Measurements from ENCODE around the gene KLHDC4.

DNA sequence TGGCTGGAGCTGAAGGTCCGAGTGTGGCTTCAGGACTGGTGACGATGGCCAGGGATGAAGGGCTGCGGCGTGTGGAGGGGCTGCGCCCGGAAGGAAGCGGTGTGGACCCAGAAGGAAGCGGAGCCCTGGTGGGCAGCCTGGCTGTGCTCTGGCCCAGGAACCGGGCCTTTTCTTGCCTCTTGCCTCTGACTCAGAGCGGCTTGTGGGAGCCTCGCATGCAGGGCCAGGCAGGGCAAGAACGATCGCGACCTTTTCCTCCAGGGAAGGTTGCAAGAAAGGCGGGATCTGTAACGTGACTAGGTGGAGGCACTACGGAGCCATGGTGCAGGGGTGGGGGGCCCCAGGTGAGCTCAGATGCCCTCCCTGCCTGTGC, 85.5 kb downstream of the KLHDC4 start:
- TF ChIP-seq POLR2A (IDR thresholded peaks at IDR 0.05; ENCODE audit: low read length) (no peak), GATA1 (IDR thresholded peaks at IDR 0.05; ENCODE audit: low read depth, low read length) (no peak)

All from erythroblast (primary cell).